CD4-positive, alpha-beta T cell treated with Interleukin-2 at 100 ng/mL for 4 hours (primary cell): ENCODE results near the gene COL6A2.

Experiments used
- DNase-seq: peaks from one replicate; pipeline ENCODE4 v3.0.0-alpha.2; 2020; ENCODE audit warnings: low spot score

The COL6A2 gene

GRCh38 chr21:46155514-46156377 is 57.8 kb downstream of the COL6A2 start, which contains the start of gene FTCD:
TSS of gene FTCD (minus strand) at chr21:46155579. CDS start at chr21:46155523, 56 bp downstream.
- DNase-seq = no peak

GRCh38 chr21:46156378-46156645 is 58.4 kb downstream of the COL6A2 start:
- DNase-seq = no peak

- no peak for DNase-seq
Observed at GRCh38 chr21:46156678-46157077, 58.8 kb downstream of the COL6A2 start.

- no peak for DNase-seq
Observed at GRCh38 chr21:46157396-46157986, 59.6 kb downstream of the COL6A2 start.

GRCh38 chr21:46157987-46158451 is 60.1 kb downstream of the COL6A2 start:
- DNase-seq = no peak

- DNase-seq = no peak
Observed at GRCh38 chr21:46158666-46159300, 60.9 kb downstream of the COL6A2 start.

GRCh38 chr21:46159390-46159789 is 61.5 kb downstream of the COL6A2 start:
- no peak for DNase-seq

GRCh38 chr21:46159841-46160656 is 62.1 kb downstream of the COL6A2 start:
- DNase-seq = no peak

GRCh38 chr21:46160657-46160906 is 62.7 kb downstream of the COL6A2 start:
- DNase-seq = no peak

GRCh38 chr21:46160907-46161632 is 63.2 kb downstream of the COL6A2 start:
- DNase-seq = no peak

- DNase-seq = no peak
Observed at GRCh38 chr21:46161633-46162592, 64.0 kb downstream of the COL6A2 start.

- no peak for DNase-seq
Observed at GRCh38 chr21:46163380-46163779, 65.5 kb downstream of the COL6A2 start.

GRCh38 chr21:46165098-46165497 is 67.2 kb downstream of the COL6A2 start:
- no peak for DNase-seq

GRCh38 chr21:46168238-46168637 is 70.3 kb downstream of the COL6A2 start:
- DNase-seq = no peak

- no peak for DNase-seq
Observed at GRCh38 chr21:46168659-46169386, 70.9 kb downstream of the COL6A2 start.

- peak; percentile 15 for DNase-seq
Observed at GRCh38 chr21:46170436-46171193, 72.7 kb downstream of the COL6A2 start.

GRCh38 chr21:46171585-46171984 is 73.7 kb downstream of the COL6A2 start:
- DNase-seq = no peak

GRCh38 chr21:46171996-46172862 is 74.3 kb downstream of the COL6A2 start:
- DNase-seq = no peak
